ELF-1 (cell line): ENCODE data around the gene DOCK2.
"Not testable (repeated sequence)": the region's sequence is repeated elsewhere in the genome, so short reads cannot be mapped to it uniquely, and the experiment has no call there.

ENCODE experiments used
- DNase-seq: peaks from one replicate; pipeline ENCODE4 v3.0.0-alpha.2; 2016; ENCODE audit warnings: low read depth, low spot score

DOCK2 gene

GRCh38 chr5:169637549-169638121 lies 560 bp downstream of the DOCK2 start:
- no peak for DNase-seq

GRCh38 chr5:169641253-169641652 lies 4.2 kb downstream of the DOCK2 start:
- peak; percentile 46 for DNase-seq

- DNase-seq: no peak
Measured at GRCh38 chr5:169646856-169647255, 9.8 kb downstream of the DOCK2 start.

- no peak for DNase-seq
Measured at GRCh38 chr5:169647566-169647965, 10.5 kb downstream of the DOCK2 start.

GRCh38 chr5:169648725-169649310 lies 11.7 kb downstream of the DOCK2 start:
- peak; percentile 22 for DNase-seq

- no peak for DNase-seq
Measured at GRCh38 chr5:169649486-169649885, 12.4 kb downstream of the DOCK2 start.

- DNase-seq: no peak
Measured at GRCh38 chr5:169650701-169651331, 13.7 kb downstream of the DOCK2 start.

GRCh38 chr5:169651526-169651925 lies 14.5 kb downstream of the DOCK2 start:
- no peak for DNase-seq

- DNase-seq: no peak
Measured at GRCh38 chr5:169652057-169652456, 15.0 kb downstream of the DOCK2 start.

GRCh38 chr5:169653091-169653490 lies 16.0 kb downstream of the DOCK2 start:
- no peak for DNase-seq

- no peak for DNase-seq
Measured at GRCh38 chr5:169655353-169655752, 18.3 kb downstream of the DOCK2 start.

- DNase-seq: no peak
Measured at GRCh38 chr5:169656125-169656901, 19.2 kb downstream of the DOCK2 start.

- no peak for DNase-seq
Measured at GRCh38 chr5:169657127-169657526, 20.1 kb downstream of the DOCK2 start.

GRCh38 chr5:169662451-169662850 lies 25.4 kb downstream of the DOCK2 start:
- not testable (repeated sequence) for DNase-seq

GRCh38 chr5:169663537-169663936 lies 26.5 kb downstream of the DOCK2 start:
- no peak for DNase-seq

GRCh38 chr5:169666365-169666764 lies 29.3 kb downstream of the DOCK2 start:
- no peak for DNase-seq

GRCh38 chr5:169667896-169668674 lies 31.0 kb downstream of the DOCK2 start:
- DNase-seq: no peak

GRCh38 chr5:169668732-169669131 lies 31.7 kb downstream of the DOCK2 start:
- DNase-seq: no peak

- DNase-seq: no peak
Measured at GRCh38 chr5:169670769-169671525, 33.9 kb downstream of the DOCK2 start.

- DNase-seq: no peak
Measured at GRCh38 chr5:169682026-169682425, 45.0 kb downstream of the DOCK2 start.

- DNase-seq: no peak
Measured at GRCh38 chr5:169686137-169686536, 49.1 kb downstream of the DOCK2 start.
